Measurements from ENCODE around the gene PTPRG.

PTPRG gene

GRCh38 chr3:62169906-62170660 is 608.7 kb downstream of the PTPRG start:
- no peak for TF ChIP-seq CTCF (IDR thresholded peaks at IDR 0.05)
- DNase-seq (ENCODE audit: low spot score) = no peak
- no peak overlapping the region for H3K27ac ChIP-seq

GRCh38 chr3:62171789-62172188 is 610.4 kb downstream of the PTPRG start:
- Histone ChIP-seq H3K4me3 (no peak overlapping the region), H3K27ac (no peak overlapping the region)
- no peak for TF ChIP-seq CTCF (IDR thresholded peaks at IDR 0.05)
- no peak for DNase-seq (ENCODE audit: low spot score)

More at GRCh38 chr3:62169906-62170660, 608.7 kb downstream of the PTPRG start:
- H3K4me3 ChIP-seq = no peak overlapping the region

- no peak overlapping the region for H3K4me3 ChIP-seq
- H3K27ac ChIP-seq = no peak overlapping the region
- no peak for DNase-seq (ENCODE audit: low spot score)
- no peak for TF ChIP-seq CTCF (IDR thresholded peaks at IDR 0.05)
Measured at GRCh38 chr3:62172199-62172598, 610.8 kb downstream of the PTPRG start.

- TF ChIP-seq CTCF (IDR thresholded peaks at IDR 0.05) = no peak
- no peak for DNase-seq (ENCODE audit: low spot score)
- no peak overlapping the region for H3K4me3 ChIP-seq
- H3K27ac ChIP-seq = no peak overlapping the region
Measured at GRCh38 chr3:62173939-62174515, 612.7 kb downstream of the PTPRG start.

GRCh38 chr3:62175161-62175560 is 613.8 kb downstream of the PTPRG start:
- no peak for DNase-seq (ENCODE audit: low spot score)
- TF ChIP-seq CTCF (IDR thresholded peaks at IDR 0.05) = no peak
- H3K4me3 ChIP-seq = no peak overlapping the region
- no peak overlapping the region for H3K27ac ChIP-seq

GRCh38 chr3:62178032-62178431 is 616.7 kb downstream of the PTPRG start:
- TF ChIP-seq CTCF (IDR thresholded peaks at IDR 0.05) = no peak
- DNase-seq (ENCODE audit: low spot score) = no peak
- H3K27ac ChIP-seq = no peak overlapping the region
- H3K4me3 ChIP-seq = no peak overlapping the region

Measured in coronary artery (tissue), 2 donors.